HG03521 (cell line): ENCODE data around the gene ESR2.
"Not testable (repeated sequence)": the region's sequence is repeated elsewhere in the genome, so short reads cannot be mapped to it uniquely, and the experiment has no call there.

Source experiments
- ATAC-seq: cut with Tn5 transposase; IDR thresholded peaks from one replicate; pipeline ENCODE4 v1.9.1; 2021; ENCODE audit warnings: mild to moderate bottlenecking, moderate library complexity; ENCODE audit not compliant: unreplicated experiment

Gene ESR2

DNA sequence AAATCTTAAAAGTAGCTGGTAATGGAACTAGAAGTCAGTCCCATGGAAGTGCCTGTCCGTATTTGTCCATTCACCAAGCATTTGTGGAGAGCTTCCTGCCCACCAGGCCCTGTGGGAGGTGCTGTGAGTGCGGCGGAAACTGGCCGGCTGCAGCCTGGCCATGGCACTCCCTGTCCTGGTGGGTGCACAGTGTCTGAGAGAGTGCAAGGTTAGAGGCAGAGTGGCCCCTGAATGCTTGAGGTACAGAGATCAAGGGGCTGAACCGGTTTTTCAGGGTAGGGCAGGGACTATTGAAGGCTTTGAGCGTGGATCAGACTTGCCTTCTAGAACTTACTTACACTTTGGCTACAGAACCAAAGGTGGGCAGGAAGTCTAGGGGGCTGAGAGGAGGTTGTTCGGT is 92.9 kb downstream of the ESR2 start:
- no peak for ATAC-seq

DNA sequence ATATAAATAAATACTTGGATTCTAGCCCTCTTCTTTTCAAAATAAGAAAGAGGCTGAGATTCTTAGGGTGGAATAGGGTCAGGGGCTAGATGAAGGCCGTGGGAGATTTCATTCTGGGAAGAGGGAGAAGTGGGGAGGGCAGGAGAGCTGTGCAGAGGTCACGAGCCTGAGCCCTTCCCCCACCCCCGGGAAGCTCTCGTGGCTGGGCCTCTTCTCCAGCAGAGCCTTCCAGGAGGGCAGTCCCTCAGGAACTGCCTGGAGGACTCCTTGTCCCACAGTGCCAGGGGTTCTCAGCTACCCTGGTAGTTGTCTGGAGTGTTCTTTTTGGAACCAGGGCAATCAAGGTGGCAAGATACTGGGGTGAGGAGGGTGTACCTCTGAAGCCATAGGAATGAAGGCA is 94.0 kb downstream of the ESR2 start:
- ATAC-seq = no peak

DNA sequence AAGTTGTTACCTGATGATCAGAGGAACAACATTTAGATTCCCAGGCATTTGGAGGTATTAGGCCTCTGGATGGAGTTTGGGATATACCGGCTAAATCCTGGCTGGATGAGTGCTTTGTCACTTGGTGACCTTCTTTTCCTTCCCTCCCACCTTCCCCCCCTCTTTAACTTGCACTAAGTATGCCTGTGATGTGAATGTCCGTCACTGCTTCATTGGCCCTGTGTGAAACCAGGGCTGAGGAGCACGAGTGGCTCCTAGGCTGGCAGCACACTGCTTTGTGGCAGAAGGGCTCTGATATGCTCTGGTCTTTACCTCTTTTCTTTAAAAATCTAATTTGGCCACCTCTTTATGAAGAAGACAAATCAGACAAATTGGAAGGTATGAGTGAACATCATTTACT is 95.7 kb downstream of the ESR2 start:
- ATAC-seq = no peak

DNA sequence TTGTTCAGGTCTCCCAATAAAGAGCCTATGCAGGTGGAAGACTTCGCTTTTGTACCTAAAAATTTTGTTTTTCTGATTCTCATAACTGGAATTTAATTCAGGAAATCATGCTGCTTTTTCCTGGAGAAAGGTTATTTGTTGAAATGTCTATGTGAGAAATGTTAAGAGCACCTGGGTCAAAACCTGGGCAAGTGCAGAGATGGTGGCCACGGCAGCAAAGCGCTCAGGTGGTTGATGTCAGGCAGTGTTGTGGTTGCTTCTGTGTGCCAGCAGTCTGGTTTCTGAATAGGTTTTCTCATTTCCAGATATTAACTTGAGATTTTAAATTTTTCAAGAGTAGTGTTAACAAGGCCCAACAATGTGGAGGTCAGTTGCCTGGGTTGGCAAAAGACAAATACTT is 96.2 kb downstream of the ESR2 start:
- ATAC-seq = no peak

DNA sequence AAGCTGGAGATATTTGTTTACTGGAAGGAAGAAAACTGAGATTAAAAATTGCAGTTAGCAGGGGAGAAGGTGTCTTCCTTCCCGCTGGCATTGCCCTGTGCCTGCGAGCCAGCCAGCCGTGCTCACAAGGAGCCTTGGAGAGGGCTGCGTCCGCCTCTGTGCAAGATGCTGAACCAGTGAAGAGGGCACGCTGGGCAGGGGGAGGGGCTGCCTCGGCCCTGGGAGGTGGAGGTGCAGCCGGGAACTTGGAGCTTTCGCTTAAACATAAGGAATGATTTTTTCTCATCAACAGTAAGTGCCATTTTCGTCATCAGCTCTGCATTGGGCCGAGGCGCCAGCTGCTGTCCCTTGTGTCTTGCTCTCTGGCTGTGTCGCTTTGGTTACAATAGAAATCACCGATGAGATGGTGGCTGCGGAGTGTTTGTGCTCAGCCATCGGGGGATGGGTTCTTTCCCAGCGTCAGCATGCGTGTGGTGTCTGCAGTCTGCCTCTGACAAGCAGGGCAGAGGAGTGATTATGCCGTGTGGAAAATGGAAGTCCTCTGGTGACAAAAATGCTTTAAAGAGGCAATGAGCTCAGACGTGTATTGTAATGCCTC is 97.3 kb downstream of the ESR2 start:
- ATAC-seq = no peak

DNA sequence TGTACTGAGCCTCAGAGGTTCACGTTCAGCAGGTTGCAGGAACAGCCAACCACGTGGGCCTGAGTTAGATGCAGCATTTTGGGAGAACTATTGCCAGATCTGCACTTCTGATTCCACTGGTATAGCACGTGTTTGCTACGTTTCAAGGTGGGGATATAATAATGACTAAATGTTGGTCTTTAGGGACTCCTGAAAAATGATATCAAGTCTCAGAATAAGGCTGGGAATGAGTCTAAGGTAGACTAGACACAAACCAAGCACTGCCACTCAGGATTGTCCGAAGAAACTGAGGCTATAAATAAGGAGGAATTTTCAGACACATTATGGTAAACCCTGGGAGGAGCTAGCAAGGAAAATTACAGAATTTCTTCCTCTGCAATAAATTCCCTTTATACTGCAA is 98.1 kb downstream of the ESR2 start:
- ATAC-seq = no peak

DNA sequence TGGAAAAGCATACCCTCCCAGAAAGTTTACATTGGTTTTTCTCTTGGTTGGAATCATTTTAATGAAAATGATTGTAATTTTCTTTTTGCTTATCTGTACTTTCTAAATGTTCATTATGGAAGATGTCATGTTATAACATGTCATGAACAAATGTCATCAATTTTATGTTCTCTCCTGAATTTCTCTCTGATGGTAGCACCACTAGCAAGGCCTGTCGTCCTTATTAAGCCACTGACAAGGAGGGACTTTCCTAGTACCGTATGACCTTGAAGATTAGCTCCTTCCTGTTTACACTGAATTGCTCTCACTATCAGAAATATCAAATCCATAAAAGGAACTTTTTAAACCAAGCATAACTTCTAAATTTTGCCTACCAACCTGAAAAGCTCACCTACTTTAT is 99.0 kb downstream of the ESR2 start:
- ATAC-seq = no peak

DNA sequence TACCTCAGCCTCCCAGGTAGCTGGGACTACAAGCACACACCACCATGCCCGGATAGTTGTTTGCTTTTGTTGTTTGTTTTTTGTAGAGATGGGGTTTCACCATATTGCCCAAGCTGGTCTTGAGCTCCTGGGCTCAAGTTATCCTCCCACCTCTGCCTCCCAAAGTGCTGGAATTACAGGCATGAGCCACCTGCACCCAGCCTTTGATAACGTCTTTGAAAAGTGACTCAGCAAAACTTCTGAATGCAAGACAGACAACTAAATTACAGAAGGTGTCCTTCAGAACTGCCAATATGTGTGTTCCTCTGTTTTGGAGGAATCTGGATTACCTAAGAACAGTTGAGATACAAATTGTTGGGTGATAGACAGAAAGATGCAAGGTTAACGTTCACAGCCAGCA is 99.8 kb downstream of the ESR2 start:
- no peak for ATAC-seq

DNA sequence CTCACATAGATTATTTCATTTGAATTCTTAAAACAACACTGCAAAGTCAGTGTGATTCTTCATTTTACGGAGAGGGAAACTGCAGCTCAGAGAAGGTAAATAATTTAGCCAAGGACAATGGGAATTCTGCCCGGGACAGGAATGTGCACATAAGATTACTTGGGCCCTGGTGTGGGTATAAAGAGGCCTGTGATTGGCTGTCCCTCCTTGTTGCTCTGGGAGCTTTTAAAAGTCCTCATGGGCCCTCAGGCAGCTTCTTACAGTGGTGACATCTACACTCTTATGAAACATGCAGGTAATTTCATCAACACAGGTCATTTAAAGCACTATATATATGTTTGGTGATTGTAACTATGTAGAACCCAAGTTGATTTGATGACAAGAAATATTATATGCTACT is 100.3 kb downstream of the ESR2 start:
- no peak for ATAC-seq

DNA sequence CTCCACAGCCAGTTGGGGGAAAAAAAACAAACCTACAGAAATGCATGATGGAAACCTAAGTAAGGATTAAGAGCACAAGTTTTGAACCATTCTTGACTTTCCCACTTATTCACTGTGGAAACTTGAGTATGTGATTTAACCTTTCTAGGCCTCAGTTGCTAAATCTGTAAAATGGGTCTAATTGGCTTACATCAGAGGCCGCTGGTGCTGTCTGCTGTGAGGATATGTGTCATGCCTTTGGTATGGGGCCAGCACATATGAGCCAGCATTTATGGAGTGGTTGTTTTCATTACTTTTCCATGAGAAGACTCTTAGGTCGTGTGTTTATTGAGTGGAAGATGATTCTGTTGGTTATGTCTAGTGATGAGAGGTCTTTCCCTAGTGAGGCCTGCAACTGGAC is 102.4 kb downstream of the ESR2 start:
- ATAC-seq = no peak

DNA sequence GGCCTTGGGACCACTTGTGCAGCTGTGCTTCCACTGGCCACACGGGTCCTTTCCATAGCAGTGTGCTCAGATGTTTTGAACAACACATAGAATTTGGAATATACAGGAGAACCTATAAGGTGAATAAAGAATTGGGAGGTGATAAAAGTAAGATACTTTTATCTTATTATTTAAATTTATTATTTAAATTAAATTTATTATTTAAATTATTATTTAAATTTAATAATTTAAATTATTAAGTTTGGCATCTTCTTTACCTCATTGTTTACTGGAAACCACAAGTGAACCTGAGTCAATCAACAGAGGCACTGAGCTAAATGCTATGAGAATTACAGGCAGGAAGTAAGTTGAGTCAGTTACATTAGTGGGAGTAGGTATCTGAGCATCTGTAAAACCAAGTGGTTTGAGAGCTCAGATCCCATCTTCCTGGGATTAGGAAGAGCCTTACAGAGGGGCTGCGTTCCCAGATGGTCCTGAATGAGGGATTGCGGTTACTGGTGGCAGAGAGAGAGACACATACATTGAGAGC is 103.1 kb downstream of the ESR2 start:
- no peak for ATAC-seq

DNA sequence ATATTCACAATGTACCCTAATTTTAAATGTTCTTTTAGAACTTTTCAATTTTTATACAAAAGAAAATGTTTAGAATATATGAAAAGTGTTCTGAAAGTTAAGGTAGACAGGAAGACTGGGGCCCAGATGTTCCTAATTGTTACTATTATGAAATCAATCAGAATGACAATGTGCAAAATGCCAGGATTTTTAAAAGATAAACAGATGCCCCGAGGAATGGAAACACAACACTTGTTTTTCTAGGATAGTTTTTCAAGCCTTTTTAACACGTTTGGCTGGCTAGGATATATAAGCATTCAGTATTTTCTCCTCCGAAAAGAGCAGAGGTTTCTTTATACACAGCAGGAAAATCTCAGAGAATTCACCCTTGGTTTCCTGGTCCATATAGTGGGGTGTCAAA is 106.8 kb downstream of the ESR2 start:
- no peak for ATAC-seq

DNA sequence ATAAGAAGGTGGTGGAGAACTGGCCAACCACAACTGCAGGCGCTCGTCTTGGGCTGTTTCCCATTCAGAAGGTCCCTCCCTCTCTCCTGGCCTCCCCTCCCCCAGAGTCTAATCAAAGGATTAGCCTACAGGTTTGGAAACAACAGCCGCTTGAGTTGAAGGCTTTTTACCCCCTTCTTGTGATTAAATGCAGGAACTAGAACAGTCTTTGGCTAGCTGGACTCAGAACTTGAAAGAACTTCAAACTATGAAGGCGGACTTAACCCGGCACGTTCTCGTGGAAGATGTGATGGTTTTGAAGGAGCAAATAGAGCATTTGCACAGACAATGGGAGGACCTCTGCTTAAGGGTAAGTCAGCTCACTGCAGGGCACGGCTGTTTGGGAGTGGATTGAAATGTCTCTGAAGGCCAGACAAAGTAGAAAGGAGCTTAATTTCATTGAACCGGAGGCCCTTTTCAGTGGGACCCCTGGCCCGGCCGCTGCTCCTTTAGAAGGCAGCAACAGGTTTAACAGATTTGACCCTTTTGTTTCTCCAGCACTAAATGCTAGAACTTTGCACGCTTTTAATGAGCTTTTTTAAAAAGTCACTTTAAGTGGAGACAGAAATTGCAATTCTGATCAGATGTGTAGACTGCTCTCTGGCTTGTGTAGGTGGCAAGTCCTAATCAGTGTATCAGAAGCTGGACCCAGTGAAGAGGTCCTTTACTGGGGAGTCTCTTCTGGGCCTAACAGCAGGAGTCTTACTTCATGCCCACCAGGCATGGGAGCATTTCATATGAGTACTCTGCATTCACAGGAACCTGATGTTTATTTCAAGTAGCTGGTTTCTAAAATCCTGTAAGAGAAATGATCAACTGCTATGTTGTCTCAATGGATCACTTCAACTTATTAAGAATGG is 107.7 kb downstream of the ESR2 start:
- ATAC-seq = no peak

DNA sequence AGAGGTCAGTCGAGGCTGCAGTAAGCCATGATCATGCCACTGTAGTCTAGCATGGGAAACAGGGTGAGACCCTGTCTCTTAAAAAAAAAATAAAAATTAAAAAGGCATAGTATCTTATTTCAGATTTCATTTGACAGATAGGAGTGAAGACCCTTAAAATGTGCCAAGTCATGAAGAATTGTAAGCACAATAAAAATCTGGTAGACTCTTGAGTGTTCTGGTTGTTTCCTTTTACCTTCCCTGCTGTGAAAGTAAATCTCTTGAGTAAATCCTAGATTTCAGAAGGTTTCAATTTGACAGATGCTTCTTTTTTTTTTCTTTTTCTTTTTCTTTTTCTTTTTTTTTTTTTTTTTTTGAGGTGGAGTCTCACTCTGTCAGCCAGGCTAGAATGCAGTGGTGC is 109.0 kb downstream of the ESR2 start:
- ATAC-seq = no peak

DNA sequence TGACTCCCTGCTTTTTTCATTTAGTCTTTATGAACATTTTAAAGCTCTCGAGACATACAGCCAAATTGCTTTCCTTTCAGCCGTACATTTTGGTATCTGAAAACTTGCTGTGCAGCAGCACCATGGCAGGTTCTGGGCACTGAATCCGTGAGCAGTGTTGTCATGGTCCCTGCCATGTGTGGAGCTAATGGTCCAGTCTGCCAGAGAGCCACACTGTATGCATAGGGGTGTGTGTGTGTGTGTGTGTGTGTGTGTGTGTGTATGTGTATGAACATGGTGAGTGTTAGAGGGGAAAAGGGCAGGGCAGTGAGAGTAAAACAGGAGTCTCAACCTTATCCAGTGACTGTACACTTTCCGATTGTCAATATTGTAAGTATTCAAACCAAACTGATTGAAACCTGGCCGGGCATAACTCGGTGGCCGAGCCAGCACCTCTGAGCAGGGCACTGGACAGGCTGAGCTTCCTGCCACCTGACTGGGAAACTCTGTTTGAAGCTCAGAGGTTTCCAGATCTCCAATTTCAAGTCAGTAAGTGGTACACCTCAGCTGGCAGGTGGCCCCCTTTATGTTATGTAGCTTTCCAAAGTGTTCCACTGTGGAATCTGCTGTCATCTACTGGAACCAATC is 110.0 kb downstream of the ESR2 start:
- no peak for ATAC-seq

DNA sequence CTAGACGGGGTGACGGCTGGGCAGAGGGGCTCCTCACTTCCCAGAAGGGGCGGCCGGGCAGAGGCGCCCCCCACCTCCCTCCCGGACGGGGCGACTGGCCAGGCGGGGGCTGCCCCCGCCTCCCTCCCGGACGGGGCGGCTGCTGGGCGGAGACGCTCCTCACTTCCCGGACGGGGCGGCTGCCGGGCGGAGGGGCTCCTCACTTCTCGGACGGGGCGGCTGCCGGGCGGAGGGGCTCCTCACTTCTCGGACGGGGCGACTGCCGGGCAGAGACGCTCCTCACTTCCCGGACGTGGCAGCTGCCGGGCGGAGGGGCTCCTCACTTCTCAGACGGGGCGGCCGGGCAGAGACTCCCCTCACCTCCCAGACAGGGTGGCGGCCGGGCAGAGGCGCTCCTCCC is 111.3 kb downstream of the ESR2 start:
- not testable (repeated sequence) for ATAC-seq

DNA sequence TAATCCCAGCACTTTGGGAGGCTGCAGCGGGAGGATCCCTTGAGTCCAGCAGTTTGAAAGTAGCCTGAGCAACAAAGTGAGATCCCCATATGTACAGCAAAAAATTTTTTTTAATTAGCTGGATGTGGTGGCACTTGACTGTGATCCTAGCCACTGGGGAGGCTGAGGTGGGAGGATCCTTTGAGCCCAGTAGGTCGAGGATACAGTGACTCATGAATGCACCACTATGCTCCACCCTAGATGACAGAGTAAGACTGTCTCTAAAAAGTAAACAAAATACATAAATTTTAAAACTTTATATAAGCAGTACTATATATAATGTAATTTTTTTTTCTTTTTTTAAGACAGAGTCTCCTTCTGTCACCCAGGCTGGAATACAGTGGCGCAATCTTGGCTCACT is 115.4 kb downstream of the ESR2 start:
- ATAC-seq = no peak

DNA sequence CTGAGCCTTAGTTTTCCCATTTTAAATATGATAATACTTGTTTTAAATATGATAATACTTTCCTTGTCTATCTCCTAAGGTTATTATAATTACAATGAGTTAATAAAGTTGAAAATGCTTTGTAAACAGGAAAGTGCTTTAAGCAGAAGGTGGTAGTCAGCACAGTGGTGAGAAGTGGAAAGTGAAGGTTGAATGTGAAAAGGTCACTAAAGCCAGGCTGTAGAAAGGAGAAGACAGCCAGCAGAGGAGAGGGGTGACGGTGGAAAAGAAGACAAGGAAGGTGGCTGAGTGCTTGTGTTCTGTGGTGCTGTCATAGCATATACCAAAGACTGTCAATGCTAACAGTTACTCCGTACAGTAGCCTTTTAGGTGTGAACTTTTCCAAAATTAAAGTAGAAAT is 117.8 kb downstream of the ESR2 start:
- no peak for ATAC-seq

DNA sequence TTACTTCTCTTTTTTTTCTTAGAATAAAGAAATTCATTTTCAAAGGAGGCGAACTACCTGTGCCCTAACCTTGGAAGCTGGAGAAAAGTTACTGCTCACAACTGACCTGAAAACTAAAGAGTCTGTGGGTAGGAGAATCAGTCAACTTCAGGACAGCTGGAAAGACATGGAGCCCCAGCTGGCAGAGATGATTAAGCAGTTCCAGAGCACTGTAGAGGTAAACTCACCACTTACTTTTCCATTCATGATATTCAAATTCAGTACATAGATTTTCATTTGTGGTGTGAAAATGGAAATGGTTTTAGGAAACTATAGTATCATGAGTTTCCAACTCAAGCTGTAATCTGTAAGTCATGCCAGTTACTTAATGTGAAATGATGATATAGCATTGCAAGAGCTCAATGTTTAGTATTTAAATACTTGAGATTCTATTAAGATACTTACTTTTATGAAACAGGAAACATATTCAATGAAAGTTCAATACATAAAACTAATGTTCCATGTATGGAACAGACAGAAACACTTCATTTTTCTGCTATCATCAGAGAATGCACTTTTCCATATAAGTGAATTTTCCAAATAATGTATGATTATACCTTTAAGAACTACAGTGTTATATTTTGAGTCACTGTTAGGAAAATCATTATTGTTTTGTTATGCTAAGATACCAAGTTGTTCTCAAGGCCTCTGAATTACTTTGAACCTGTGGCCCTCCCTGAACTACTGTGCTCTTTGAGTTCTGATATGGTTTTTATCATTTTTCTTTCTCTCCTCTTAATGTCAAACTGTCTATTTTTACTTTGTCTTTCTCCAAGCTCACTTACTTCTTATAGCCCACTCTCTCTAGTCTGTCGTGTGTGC is 119.0 kb downstream of the ESR2 start:
- no peak for ATAC-seq

DNA sequence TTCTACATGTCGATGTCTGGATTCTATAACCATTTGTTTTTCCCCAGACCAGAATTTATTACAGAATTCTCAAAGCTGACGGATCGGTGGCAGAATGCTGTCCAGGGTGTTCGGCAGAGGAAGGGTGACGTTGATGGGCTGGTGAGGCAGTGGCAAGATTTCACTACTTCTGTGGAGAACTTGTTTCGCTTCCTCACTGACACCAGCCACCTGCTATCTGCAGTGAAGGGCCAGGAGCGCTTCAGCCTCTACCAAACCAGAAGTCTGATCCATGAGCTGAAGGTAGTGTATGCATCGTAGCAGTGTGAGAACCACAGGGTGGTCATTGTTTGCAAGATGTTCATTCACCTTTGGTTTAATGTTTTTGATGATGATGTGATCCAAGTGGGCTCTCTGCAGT is 124.0 kb downstream of the ESR2 start:
- ATAC-seq = no peak

DNA sequence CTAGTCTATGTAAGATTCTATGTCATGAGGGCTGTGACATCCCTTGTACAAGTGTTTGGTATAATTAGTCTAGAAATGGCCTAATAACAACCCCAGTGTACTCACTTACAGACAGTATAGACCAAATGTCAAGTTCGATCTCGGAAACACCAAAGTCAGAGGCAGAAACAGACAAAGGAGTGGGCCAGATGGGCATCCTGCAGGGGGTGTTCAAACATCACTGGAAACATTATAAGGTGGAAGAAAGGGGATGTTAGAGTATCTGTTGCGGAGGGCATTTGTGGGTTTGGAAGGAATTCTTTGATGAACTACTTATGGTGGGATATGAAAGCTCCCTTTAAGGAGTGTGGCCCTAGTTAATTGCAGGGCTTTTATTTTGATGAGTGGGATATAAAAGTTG is 134.6 kb downstream of the ESR2 start:
- ATAC-seq = no peak
